ENCODE results near the gene TUBA1C.

The TUBA1C gene

DNA sequence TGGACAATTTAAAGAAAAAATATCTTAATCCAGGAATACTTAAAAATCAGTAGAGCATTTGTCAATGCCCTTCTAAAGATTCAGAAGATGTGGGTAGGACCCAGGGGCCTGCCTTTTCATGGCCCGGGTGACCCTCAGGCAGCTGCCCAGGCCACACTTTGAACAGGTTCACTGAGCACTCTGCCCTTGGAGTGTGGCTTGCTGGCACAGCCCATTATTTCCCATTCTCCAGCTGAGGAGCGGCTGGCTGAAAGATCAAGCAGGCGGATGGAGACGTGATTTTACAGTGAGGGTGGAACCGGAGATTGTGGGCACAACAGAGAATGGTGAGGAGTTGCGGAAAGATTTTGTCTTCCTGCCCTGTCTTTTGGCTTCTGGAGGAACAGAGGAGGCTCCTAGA, 23.0 kb downstream of the TUBA1C start:
- H3K4me2 ChIP-seq (ENCODE audit: low read length, poor library complexity, severe bottlenecking), result no peak overlapping the region
- no peak overlapping the region for H2BK5ac ChIP-seq (ENCODE audit: low read depth, low read length, poor library complexity, severe bottlenecking)
- H3K4ac ChIP-seq (ENCODE audit: low read depth in 1 of 2, low read length in 2 of 2), result no peak overlapping the region
- H2BK15ac ChIP-seq (ENCODE audit: low read depth, poor library complexity, severe bottlenecking), result no peak overlapping the region
- no peak overlapping the region for H2AFZ ChIP-seq (ENCODE audit: low read depth, low read length)
- no peak overlapping the region for H3K23ac ChIP-seq (ENCODE audit: low read length in 2 of 2)
- 45% methylated on average over 6 of the region's 6 CpGs for WGBS
- no peak overlapping the region for H4K91ac ChIP-seq (ENCODE audit: low read length)
- H3K4me1 ChIP-seq (ENCODE audit: control insufficient read depth, insufficient read depth, low read depth, low read length), result no peaks in the 10 kb centered on the region
- no peak overlapping the region for H4K8ac ChIP-seq (ENCODE audit: low read length)
- H2BK12ac ChIP-seq (ENCODE audit: low read length in 2 of 2), result no peak overlapping the region
- no peaks in the 10 kb centered on the region for H3K36me3 ChIP-seq (ENCODE audit: control insufficient read depth in 1 of 2, insufficient read depth in 2 of 2, low read depth in 1 of 2, low read length in 2 of 2)
- H3K18ac ChIP-seq (ENCODE audit: low read depth in 1 of 2, low read length in 2 of 2), result no peak overlapping the region
- H3K79me1 ChIP-seq (replicated peaks; ENCODE audit: low read length, poor library complexity, severe bottlenecking), result no peaks in the 10 kb centered on the region
- no peaks in the 10 kb centered on the region for H3K9me3 ChIP-seq (ENCODE audit: control insufficient read depth, low read length)
- no peak overlapping the region for H2AK5ac ChIP-seq (ENCODE audit: low read length, severe bottlenecking)
- no peak overlapping the region for H3K9ac ChIP-seq (ENCODE audit: low read length)
- no peak overlapping the region for H3K27ac ChIP-seq (ENCODE audit: low read length, poor library complexity, severe bottlenecking)
- H3K14ac ChIP-seq (ENCODE audit: low read length in 2 of 2), result no peak overlapping the region
- no peak for DNase-seq
- H2BK120ac ChIP-seq (ENCODE audit: low read depth, low read length), result no peak overlapping the region
- peaks cover 19 to 27% of the 10 kb centered on the region in 2 experiments for H3K27me3 ChIP-seq (ENCODE audit: control insufficient read depth in 1 of 2, insufficient read depth in 1 of 2, low read length in 2 of 2)
- H3K4me3 ChIP-seq (ENCODE audit: insufficient read depth in 1 of 2, low read depth in 1 of 2, low read length in 2 of 2), result no peak overlapping the region

- Histone ChIP-seq H2BK12ac (ENCODE audit: low read length in 2 of 2) (no peak overlapping the region), H2BK120ac (ENCODE audit: low read depth, low read length) (no peak overlapping the region), H4K8ac (ENCODE audit: low read length) (no peak overlapping the region), H2AK5ac (ENCODE audit: low read length, severe bottlenecking) (no peak overlapping the region), H3K18ac (ENCODE audit: low read depth in 1 of 2, low read length in 2 of 2) (no peak overlapping the region), H3K27ac (ENCODE audit: low read length, poor library complexity, severe bottlenecking) (no peak overlapping the region), H3K4me1 (ENCODE audit: control insufficient read depth, insufficient read depth, low read depth, low read length) (no peaks in the 10 kb centered on the region), H3K14ac (ENCODE audit: low read length in 2 of 2) (no peak overlapping the region), H3K4me3 (ENCODE audit: insufficient read depth in 1 of 2, low read depth in 1 of 2, low read length in 2 of 2) (no peak overlapping the region), H2AFZ (ENCODE audit: low read depth, low read length) (no peak overlapping the region), H4K91ac (ENCODE audit: low read length) (no peak overlapping the region), H3K23ac (ENCODE audit: low read length in 2 of 2) (no peak overlapping the region), H3K4me2 (ENCODE audit: low read length, poor library complexity, severe bottlenecking) (no peak overlapping the region), H3K27me3 (ENCODE audit: control insufficient read depth in 1 of 2, insufficient read depth in 1 of 2, low read length in 2 of 2) (peaks cover 19 to 33% of the 10 kb centered on the region in 2 experiments), H3K9ac (ENCODE audit: low read length) (no peak overlapping the region), H2BK15ac (ENCODE audit: low read depth, poor library complexity, severe bottlenecking) (no peak overlapping the region), H3K79me1 (replicated peaks; ENCODE audit: low read length, poor library complexity, severe bottlenecking) (no peaks in the 10 kb centered on the region), H2BK5ac (ENCODE audit: low read depth, low read length, poor library complexity, severe bottlenecking) (no peak overlapping the region), H3K4ac (ENCODE audit: low read depth in 1 of 2, low read length in 2 of 2) (no peak overlapping the region), H3K9me3 (ENCODE audit: control insufficient read depth, low read length) (no peaks in the 10 kb centered on the region), H3K36me3 (ENCODE audit: control insufficient read depth in 1 of 2, insufficient read depth in 2 of 2, low read depth in 1 of 2, low read length in 2 of 2) (no peaks in the 10 kb centered on the region)
- peak; percentile 56 for DNase-seq
- 10% methylated on average over 11 of the region's 11 CpGs for WGBS
These were observed 23.6 kb downstream of the TUBA1C start for GRCh38 chr12:49288412-49288853.

- no peak overlapping the region for H2BK5ac ChIP-seq (ENCODE audit: low read depth, low read length, poor library complexity, severe bottlenecking)
- H2AK5ac ChIP-seq (ENCODE audit: low read length, severe bottlenecking), result no peak overlapping the region
- no peak overlapping the region for H4K91ac ChIP-seq (ENCODE audit: low read length)
- H3K4ac ChIP-seq (ENCODE audit: low read depth in 1 of 2, low read length in 2 of 2), result no peak overlapping the region
- WGBS, result 83% methylated on average over 9 of the region's 9 CpGs
- no peak overlapping the region for H4K8ac ChIP-seq (ENCODE audit: low read length)
- no peak overlapping the region for H3K4me2 ChIP-seq (ENCODE audit: low read length, poor library complexity, severe bottlenecking)
- no peaks in the 10 kb centered on the region for H3K9me3 ChIP-seq (ENCODE audit: control insufficient read depth, low read length)
- H2BK15ac ChIP-seq (ENCODE audit: low read depth, poor library complexity, severe bottlenecking), result no peak overlapping the region
- H3K79me1 ChIP-seq (replicated peaks; ENCODE audit: low read length, poor library complexity, severe bottlenecking), result no peaks in the 10 kb centered on the region
- H2BK120ac ChIP-seq (ENCODE audit: low read depth, low read length), result no peak overlapping the region
- no peak overlapping the region for H3K27ac ChIP-seq (ENCODE audit: low read length, poor library complexity, severe bottlenecking)
- no peak for DNase-seq
- H2BK12ac ChIP-seq (ENCODE audit: low read length in 2 of 2), result no peak overlapping the region
- H3K14ac ChIP-seq (ENCODE audit: low read length in 2 of 2), result no peak overlapping the region
- H3K27me3 ChIP-seq (ENCODE audit: control insufficient read depth in 1 of 2, insufficient read depth in 1 of 2, low read length in 2 of 2), result peaks cover 25 to 33% of the 10 kb centered on the region in 2 experiments
- H2AFZ ChIP-seq (ENCODE audit: low read depth, low read length), result no peak overlapping the region
- no peak overlapping the region for H3K9ac ChIP-seq (ENCODE audit: low read length)
- H3K4me1 ChIP-seq (ENCODE audit: control insufficient read depth, insufficient read depth, low read depth, low read length), result no peaks in the 10 kb centered on the region
- H3K18ac ChIP-seq (ENCODE audit: low read depth in 1 of 2, low read length in 2 of 2), result no peak overlapping the region
- H3K36me3 ChIP-seq (ENCODE audit: control insufficient read depth in 1 of 2, insufficient read depth in 2 of 2, low read depth in 1 of 2, low read length in 2 of 2), result no peaks in the 10 kb centered on the region
- H3K23ac ChIP-seq (ENCODE audit: low read length in 2 of 2), result no peak overlapping the region
- H3K4me3 ChIP-seq (ENCODE audit: insufficient read depth in 1 of 2, low read depth in 1 of 2, low read length in 2 of 2), result no peak overlapping the region
These were observed 24.2 kb downstream of the TUBA1C start for GRCh38 chr12:49288922-49289555.

DNA sequence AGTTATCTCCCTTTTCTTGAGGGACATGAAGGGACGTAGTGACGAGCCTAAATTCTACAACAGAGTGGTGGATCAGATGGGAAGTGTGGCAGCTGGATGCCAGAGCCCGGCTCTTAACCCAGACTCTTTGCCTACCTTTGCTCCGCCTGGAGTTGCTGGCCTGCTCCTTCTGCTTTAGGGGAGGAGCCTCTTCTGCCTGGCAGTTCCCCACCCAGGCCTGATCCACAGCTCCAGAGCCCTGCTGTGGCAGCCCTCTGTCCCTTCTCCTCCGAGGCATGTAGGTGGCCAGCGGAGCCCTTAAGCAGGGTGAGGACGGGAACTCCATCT, 27.8 kb downstream of the TUBA1C start:
- H3K4me3 ChIP-seq (ENCODE audit: insufficient read depth in 1 of 2, low read depth in 1 of 2, low read length in 2 of 2), result no peak overlapping the region
- H3K27ac ChIP-seq (ENCODE audit: low read length, poor library complexity, severe bottlenecking), result no peak overlapping the region
- H2BK12ac ChIP-seq (ENCODE audit: low read length in 2 of 2), result no peak overlapping the region
- no peaks in the 10 kb centered on the region for H3K79me1 ChIP-seq (replicated peaks; ENCODE audit: low read length, poor library complexity, severe bottlenecking)
- H3K4ac ChIP-seq (ENCODE audit: low read depth in 1 of 2, low read length in 2 of 2), result no peak overlapping the region
- no peak overlapping the region for H3K18ac ChIP-seq (ENCODE audit: low read depth in 1 of 2, low read length in 2 of 2)
- DNase-seq, result no peak
- H3K9ac ChIP-seq (ENCODE audit: low read length), result no peak overlapping the region
- no peak overlapping the region for H2BK120ac ChIP-seq (ENCODE audit: low read depth, low read length)
- 46% methylated on average over 7 of the region's 7 CpGs for WGBS
- H3K4me1 ChIP-seq (ENCODE audit: control insufficient read depth, insufficient read depth, low read depth, low read length), result peaks cover 18% of the 10 kb centered on the region
- peaks cover 51 to 54% of the 10 kb centered on the region in 2 experiments for H3K27me3 ChIP-seq (ENCODE audit: control insufficient read depth in 1 of 2, insufficient read depth in 1 of 2, low read length in 2 of 2)
- no peak overlapping the region for H2BK15ac ChIP-seq (ENCODE audit: low read depth, poor library complexity, severe bottlenecking)
- no peaks in the 10 kb centered on the region for H3K9me3 ChIP-seq (ENCODE audit: control insufficient read depth, low read length)
- H3K36me3 ChIP-seq (ENCODE audit: control insufficient read depth in 1 of 2, insufficient read depth in 2 of 2, low read depth in 1 of 2, low read length in 2 of 2), result no peaks in the 10 kb centered on the region
- H2AFZ ChIP-seq (ENCODE audit: low read depth, low read length), result no peak overlapping the region
- no peak overlapping the region for H3K4me2 ChIP-seq (ENCODE audit: low read length, poor library complexity, severe bottlenecking)
- H4K91ac ChIP-seq (ENCODE audit: low read length), result no peak overlapping the region
- H2AK5ac ChIP-seq (ENCODE audit: low read length, severe bottlenecking), result no peak overlapping the region
- H3K23ac ChIP-seq (ENCODE audit: low read length in 2 of 2), result no peak overlapping the region
- H3K14ac ChIP-seq (ENCODE audit: low read length in 2 of 2), result no peak overlapping the region
- no peak overlapping the region for H4K8ac ChIP-seq (ENCODE audit: low read length)
- no peak overlapping the region for H2BK5ac ChIP-seq (ENCODE audit: low read depth, low read length, poor library complexity, severe bottlenecking)
